ENCODE measurements around the gene IL17RB. TPM values are rescaled to one million over a fixed set of nuclear protein-coding genes. Genes with fewer than 3 reads are reported as not detected.

IL17RB gene
- total RNA-seq, 1 experiment from 2014 or later = not detected

DNA sequence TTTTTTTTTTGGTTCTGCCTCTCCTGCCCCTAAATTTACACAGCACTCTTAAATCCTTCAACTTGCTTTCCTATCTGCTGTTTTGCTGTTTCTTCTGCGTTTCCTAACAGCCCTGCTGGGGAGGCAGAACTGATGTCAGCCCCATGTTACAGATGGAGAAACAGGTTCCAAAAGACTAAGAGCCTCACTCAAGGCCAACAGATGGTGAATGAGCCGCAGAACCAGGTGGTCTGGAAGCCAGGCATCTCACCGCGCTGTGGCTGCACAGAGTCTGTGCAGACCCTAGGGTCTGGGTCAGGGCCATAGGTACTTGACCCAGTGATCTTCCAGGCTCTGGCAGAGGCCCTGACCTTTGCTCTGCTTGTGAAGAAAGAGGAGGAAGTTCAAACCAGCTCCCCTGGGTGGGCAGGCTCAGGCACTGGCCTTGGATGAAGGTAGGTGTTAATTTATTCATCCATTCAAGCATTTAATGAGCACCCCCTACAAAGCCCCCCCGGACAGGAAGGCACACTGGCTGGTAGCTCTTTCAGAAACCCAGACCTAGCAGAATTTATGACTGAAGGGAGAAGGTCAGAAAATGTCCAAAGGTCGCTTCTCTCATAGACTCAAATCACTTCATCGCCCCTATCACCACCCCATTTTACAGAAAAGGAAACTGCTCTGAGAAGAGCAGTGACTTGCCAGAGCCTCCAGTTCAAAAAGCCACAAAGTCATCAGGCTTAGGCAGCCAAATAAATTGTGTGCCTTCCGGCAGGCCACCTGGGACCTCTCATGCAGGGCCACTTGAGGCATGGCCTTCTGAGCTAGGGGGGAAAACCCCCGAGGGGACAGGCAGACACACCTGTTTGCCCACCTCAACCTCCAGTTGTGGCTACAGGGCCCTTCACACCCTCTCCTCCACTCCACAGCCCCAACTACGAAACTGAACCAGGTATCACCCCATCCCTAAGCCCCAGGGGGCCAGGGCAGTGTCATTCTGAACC lies 2.9 kb upstream of the IL17RB start:
- Histone ChIP-seq H3K9ac (ENCODE audit: low read length) (no peak overlapping the region), H3K4me3 (ENCODE audit: low read length) (no peak overlapping the region), H2AFZ (ENCODE audit: low read length) (no peak overlapping the region), H3K9me2 (replicated peaks; ENCODE audit: insufficient read depth, low read length) (no peaks in the 10 kb centered on the region), H3K36me3 (ENCODE audit: insufficient read depth, low read length) (no peaks in the 10 kb centered on the region), H3K4me2 (ENCODE audit: low read depth, low read length, poor library complexity, severe bottlenecking) (no peak overlapping the region), H3K27me3 (ENCODE audit: low read length) (no peaks in the 10 kb centered on the region), H3K9me3 (ENCODE audit: low read length) (no peaks in the 10 kb centered on the region), H3K4me1 (ENCODE audit: low read length) (no peaks in the 10 kb centered on the region), H3K27ac (ENCODE audit: low read length) (no peak overlapping the region), H3K79me2 (ENCODE audit: low read length) (no peaks in the 10 kb centered on the region), H4K20me1 (ENCODE audit: insufficient read depth, low read depth, low read length) (no peaks in the 10 kb centered on the region)
- no peak for DNase-seq

DNA sequence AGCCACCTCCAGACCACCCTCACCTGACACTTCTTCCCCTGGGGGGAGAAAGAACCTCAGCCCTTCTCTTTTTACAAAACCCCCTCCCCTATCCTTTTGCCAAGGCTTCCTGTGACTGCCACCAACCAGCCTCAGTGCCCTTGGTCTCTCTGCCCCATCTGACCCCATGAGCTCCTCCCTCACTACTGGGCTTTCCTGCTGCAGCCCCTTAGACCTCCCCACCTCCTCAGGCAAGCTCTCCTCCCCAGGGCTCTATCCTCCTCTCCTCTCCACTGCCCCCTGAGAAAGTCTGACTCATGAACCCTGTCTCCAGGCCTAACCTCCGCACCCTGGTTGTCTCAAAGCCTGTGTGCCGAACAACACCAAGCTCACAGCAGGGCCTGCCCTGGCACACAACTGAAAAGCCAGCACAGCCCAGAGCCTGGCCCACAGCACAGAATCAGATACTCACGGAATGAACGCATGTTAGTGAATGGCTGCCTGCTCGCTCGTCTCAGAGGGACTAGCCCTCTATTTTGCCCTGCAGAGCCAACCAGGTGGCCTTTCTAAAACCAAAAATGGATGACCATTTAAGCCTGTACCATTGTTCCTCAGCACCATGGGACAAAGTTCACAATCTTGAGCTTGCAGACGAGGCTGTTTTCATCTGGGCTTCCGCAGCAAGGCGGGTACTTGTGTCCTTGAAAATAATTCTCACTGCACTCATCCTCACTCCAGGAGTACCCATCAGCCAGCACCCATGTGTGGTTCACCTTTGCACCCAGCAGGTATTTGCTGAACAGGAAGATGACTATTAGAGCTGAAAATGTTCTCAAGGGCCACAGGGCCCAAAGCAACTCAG lies 1.9 kb upstream of the IL17RB start:
- Histone ChIP-seq H3K9ac (ENCODE audit: low read length) (no peak overlapping the region), H4K20me1 (ENCODE audit: insufficient read depth, low read depth, low read length) (no peaks in the 10 kb centered on the region), H3K36me3 (ENCODE audit: insufficient read depth, low read length) (no peaks in the 10 kb centered on the region), H3K4me3 (ENCODE audit: low read length) (no peak overlapping the region), H2AFZ (ENCODE audit: low read length) (no peak overlapping the region), H3K4me2 (ENCODE audit: low read depth, low read length, poor library complexity, severe bottlenecking) (no peak overlapping the region), H3K4me1 (ENCODE audit: low read length) (no peaks in the 10 kb centered on the region), H3K9me3 (ENCODE audit: low read length) (no peaks in the 10 kb centered on the region), H3K79me2 (ENCODE audit: low read length) (no peaks in the 10 kb centered on the region), H3K27me3 (ENCODE audit: low read length) (no peaks in the 10 kb centered on the region), H3K9me2 (replicated peaks; ENCODE audit: insufficient read depth, low read length) (no peaks in the 10 kb centered on the region), H3K27ac (ENCODE audit: low read length) (no peak overlapping the region)
- DNase-seq = no peak

DNA sequence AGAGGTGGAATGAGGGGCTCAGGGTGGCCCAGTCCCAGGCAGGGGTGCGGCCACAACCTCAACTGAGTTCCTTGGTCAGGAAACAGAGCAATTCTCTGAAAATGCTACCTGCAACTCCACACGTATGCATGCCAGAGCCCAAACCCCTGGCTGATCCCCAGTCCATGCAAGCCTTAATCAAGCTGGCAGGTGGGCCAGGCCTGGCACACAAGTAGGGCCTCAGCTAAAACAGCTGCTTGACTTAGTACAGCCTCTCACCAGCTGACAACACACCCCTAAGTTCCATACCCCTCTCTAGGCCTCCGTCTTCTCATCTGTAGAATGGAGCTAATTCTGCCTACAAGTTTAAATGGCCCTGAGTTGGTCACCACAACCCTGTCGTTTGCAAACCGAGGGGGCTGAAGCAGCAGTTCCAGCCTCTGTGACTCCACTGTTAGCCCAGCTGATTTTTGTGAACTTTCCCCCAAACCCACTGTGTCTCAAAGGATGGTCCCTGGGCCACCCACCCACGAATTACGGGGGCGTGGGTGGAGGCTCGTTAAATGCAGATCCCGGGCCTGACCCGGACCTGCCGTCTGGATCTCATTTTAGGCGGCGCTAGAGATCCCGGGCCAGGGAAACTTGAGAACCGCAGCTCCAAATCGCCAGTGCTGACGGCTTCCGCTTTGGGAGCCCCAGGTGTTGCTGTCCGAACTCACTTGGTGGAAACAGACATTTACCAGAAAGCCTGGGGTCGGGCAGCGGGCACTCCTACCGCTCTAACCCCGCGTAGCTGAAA lies 1.1 kb upstream of the IL17RB start:
- Histone ChIP-seq H3K27me3 (ENCODE audit: low read length) (no peaks in the 10 kb centered on the region), H3K9ac (ENCODE audit: low read length) (no peak overlapping the region), H3K36me3 (ENCODE audit: insufficient read depth, low read length) (no peaks in the 10 kb centered on the region), H3K27ac (ENCODE audit: low read length) (no peak overlapping the region), H3K9me2 (replicated peaks; ENCODE audit: insufficient read depth, low read length) (no peaks in the 10 kb centered on the region), H3K79me2 (ENCODE audit: low read length) (no peaks in the 10 kb centered on the region), H3K4me2 (ENCODE audit: low read depth, low read length, poor library complexity, severe bottlenecking) (no peak overlapping the region), H3K4me1 (ENCODE audit: low read length) (no peaks in the 10 kb centered on the region), H2AFZ (ENCODE audit: low read length) (no peak overlapping the region), H3K4me3 (ENCODE audit: low read length) (no peak overlapping the region), H4K20me1 (ENCODE audit: insufficient read depth, low read depth, low read length) (no peaks in the 10 kb centered on the region), H3K9me3 (ENCODE audit: low read length) (no peaks in the 10 kb centered on the region)
- no peak for DNase-seq

GRCh38 chr3:53845881-53846133 lies 561 bp upstream of the IL17RB start:
- Histone ChIP-seq H3K9ac (ENCODE audit: low read length) (no peak overlapping the region), H3K4me3 (ENCODE audit: low read length) (no peak overlapping the region), H3K27me3 (ENCODE audit: low read length) (no peaks in the 10 kb centered on the region)

GRCh38 chr3:53846851-53847155 lies 435 bp downstream of the IL17RB start:
- H3K27me3 ChIP-seq (ENCODE audit: low read length) = no peaks in the 10 kb centered on the region
- no peaks in the 10 kb centered on the region for H3K9me2 ChIP-seq (replicated peaks; ENCODE audit: insufficient read depth, low read length)
- no peaks in the 10 kb centered on the region for H3K36me3 ChIP-seq (ENCODE audit: insufficient read depth, low read length)
- H3K4me3 ChIP-seq (ENCODE audit: low read length) = no peak overlapping the region
- H2AFZ ChIP-seq (ENCODE audit: low read length) = no peak overlapping the region
- DNase-seq = no peak
- H4K20me1 ChIP-seq (ENCODE audit: insufficient read depth, low read depth, low read length) = no peaks in the 10 kb centered on the region
- no peaks in the 10 kb centered on the region for H3K4me1 ChIP-seq (ENCODE audit: low read length)
- no peak overlapping the region for H3K4me2 ChIP-seq (ENCODE audit: low read depth, low read length, poor library complexity, severe bottlenecking)
- H3K9me3 ChIP-seq (ENCODE audit: low read length) = no peaks in the 10 kb centered on the region
- H3K9ac ChIP-seq (ENCODE audit: low read length) = no peak overlapping the region
- H3K27ac ChIP-seq (ENCODE audit: low read length) = no peak overlapping the region
- H3K79me2 ChIP-seq (ENCODE audit: low read length) = no peaks in the 10 kb centered on the region

More at GRCh38 chr3:53845881-53846133, 561 bp upstream of the IL17RB start:
- H3K36me3 ChIP-seq (ENCODE audit: insufficient read depth, low read length) = no peaks in the 10 kb centered on the region
- H3K27ac ChIP-seq (ENCODE audit: low read length) = no peak overlapping the region
- H2AFZ ChIP-seq (ENCODE audit: low read length) = no peak overlapping the region
- no peak overlapping the region for H3K4me2 ChIP-seq (ENCODE audit: low read depth, low read length, poor library complexity, severe bottlenecking)
- no peaks in the 10 kb centered on the region for H3K9me2 ChIP-seq (replicated peaks; ENCODE audit: insufficient read depth, low read length)
- no peaks in the 10 kb centered on the region for H3K79me2 ChIP-seq (ENCODE audit: low read length)
- H3K4me1 ChIP-seq (ENCODE audit: low read length) = no peaks in the 10 kb centered on the region
- H3K9me3 ChIP-seq (ENCODE audit: low read length) = no peaks in the 10 kb centered on the region
- H4K20me1 ChIP-seq (ENCODE audit: insufficient read depth, low read depth, low read length) = no peaks in the 10 kb centered on the region
- DNase-seq = no peak

GRCh38 chr3:53849916-53850315 lies 3.5 kb downstream of the IL17RB start:
- Histone ChIP-seq H3K9me3 (ENCODE audit: low read length) (no peaks in the 10 kb centered on the region), H3K27ac (ENCODE audit: low read length) (no peak overlapping the region), H4K20me1 (ENCODE audit: insufficient read depth, low read depth, low read length) (no peaks in the 10 kb centered on the region), H3K4me1 (ENCODE audit: low read length) (no peaks in the 10 kb centered on the region), H3K79me2 (ENCODE audit: low read length) (no peaks in the 10 kb centered on the region), H3K9me2 (replicated peaks; ENCODE audit: insufficient read depth, low read length) (no peaks in the 10 kb centered on the region), H3K27me3 (ENCODE audit: low read length) (no peaks in the 10 kb centered on the region), H3K9ac (ENCODE audit: low read length) (no peak overlapping the region), H3K4me3 (ENCODE audit: low read length) (no peak overlapping the region), H3K4me2 (ENCODE audit: low read depth, low read length, poor library complexity, severe bottlenecking) (no peak overlapping the region), H2AFZ (ENCODE audit: low read length) (no peak overlapping the region), H3K36me3 (ENCODE audit: insufficient read depth, low read length) (no peaks in the 10 kb centered on the region)
- DNase-seq = no peak

- no peak overlapping the region for H3K27ac ChIP-seq (ENCODE audit: low read length)
- H2AFZ ChIP-seq (ENCODE audit: low read length) = no peak overlapping the region
- no peaks in the 10 kb centered on the region for H3K27me3 ChIP-seq (ENCODE audit: low read length)
- no peaks in the 10 kb centered on the region for H3K9me2 ChIP-seq (replicated peaks; ENCODE audit: insufficient read depth, low read length)
- no peaks in the 10 kb centered on the region for H4K20me1 ChIP-seq (ENCODE audit: insufficient read depth, low read depth, low read length)
- no peak overlapping the region for H3K9ac ChIP-seq (ENCODE audit: low read length)
- H3K4me1 ChIP-seq (ENCODE audit: low read length) = no peaks in the 10 kb centered on the region
- no peak overlapping the region for H3K4me3 ChIP-seq (ENCODE audit: low read length)
- no peaks in the 10 kb centered on the region for H3K79me2 ChIP-seq (ENCODE audit: low read length)
- DNase-seq = no peak
- H3K36me3 ChIP-seq (ENCODE audit: insufficient read depth, low read length) = no peaks in the 10 kb centered on the region
- H3K4me2 ChIP-seq (ENCODE audit: low read depth, low read length, poor library complexity, severe bottlenecking) = no peak overlapping the region
- no peaks in the 10 kb centered on the region for H3K9me3 ChIP-seq (ENCODE audit: low read length)
Measured at GRCh38 chr3:53850895-53851294, 4.5 kb downstream of the IL17RB start.

- Histone ChIP-seq H4K20me1 (ENCODE audit: insufficient read depth, low read depth, low read length) (no peaks in the 10 kb centered on the region), H3K4me1 (ENCODE audit: low read length) (peaks cover 7% of the 10 kb centered on the region; the same call in 1 of the 2 replicates), H3K36me3 (ENCODE audit: insufficient read depth, low read length) (0 out of 2 replicates have a peak, but pooled peaks cover 5% of the 10 kb centered on the region), H3K27ac (ENCODE audit: low read length) (no peak overlapping the region), H3K9me3 (ENCODE audit: low read length) (no peaks in the 10 kb centered on the region), H3K79me2 (ENCODE audit: low read length) (no peaks in the 10 kb centered on the region), H3K27me3 (ENCODE audit: low read length) (no peaks in the 10 kb centered on the region), H3K9me2 (replicated peaks; ENCODE audit: insufficient read depth, low read length) (no peaks in the 10 kb centered on the region), H3K4me2 (ENCODE audit: low read depth, low read length, poor library complexity, severe bottlenecking) (no peak overlapping the region), H3K9ac (ENCODE audit: low read length) (no peak overlapping the region), H3K4me3 (ENCODE audit: low read length) (no peak overlapping the region), H2AFZ (ENCODE audit: low read length) (no peak overlapping the region)
- DNase-seq = no peak
Measured at GRCh38 chr3:53856964-53857363, 10.6 kb downstream of the IL17RB start.
